ENCODE measurements around the gene PHLDB2.

The PHLDB2 gene

GRCh38 chr3:111926266-111926676, 67.2 kb downstream of the PHLDB2 start:
- Histone ChIP-seq H3K36me3 (ENCODE audit: control insufficient read depth, insufficient read depth, low read length) (no peaks in the 10 kb centered on the region), H4K8ac (ENCODE audit: low read depth, low read length) (no peak overlapping the region), H3K79me1 (ENCODE audit: low read length) (no peaks in the 10 kb centered on the region), H3K18ac (ENCODE audit: low read length) (no peak overlapping the region), H2AK5ac (ENCODE audit: low read length) (no peak overlapping the region), H3K4me1 (ENCODE audit: control insufficient read depth, low read depth, low read length) (no peaks in the 10 kb centered on the region), H3K4me3 (ENCODE audit: low read length) (no peak overlapping the region), H2BK15ac (replicated peaks; ENCODE audit: low read depth) (no peak overlapping the region), H3K9ac (ENCODE audit: low read length) (no peak overlapping the region), H4K5ac (ENCODE audit: low read length) (no peak overlapping the region), H3K79me2 (ENCODE audit: control insufficient read depth, insufficient read depth, low read length) (no peaks in the 10 kb centered on the region), H3K4ac (ENCODE audit: low read depth, low read length) (no peak overlapping the region), H3K27ac (ENCODE audit: low read depth, low read length) (no peak overlapping the region), H3K56ac (ENCODE audit: low read length) (no peak overlapping the region), H2BK120ac (ENCODE audit: low read depth, low read length) (no peak overlapping the region), H3K23ac (ENCODE audit: low read length) (no peak overlapping the region), H3K27me3 (ENCODE audit: insufficient read depth, low read length, poor library complexity) (no peaks in the 10 kb centered on the region), H3K4me2 (ENCODE audit: low read length) (no peak overlapping the region), H2BK5ac (ENCODE audit: low read length) (no peak overlapping the region)
- no CpG with 5 or more reads among the region's 3 CpGs for whole genome bisulfite sequencing (ENCODE audit: extremely low coverage, insufficient coverage, low lambda C conversion rate)
- DNase-seq: no peak

DNA sequence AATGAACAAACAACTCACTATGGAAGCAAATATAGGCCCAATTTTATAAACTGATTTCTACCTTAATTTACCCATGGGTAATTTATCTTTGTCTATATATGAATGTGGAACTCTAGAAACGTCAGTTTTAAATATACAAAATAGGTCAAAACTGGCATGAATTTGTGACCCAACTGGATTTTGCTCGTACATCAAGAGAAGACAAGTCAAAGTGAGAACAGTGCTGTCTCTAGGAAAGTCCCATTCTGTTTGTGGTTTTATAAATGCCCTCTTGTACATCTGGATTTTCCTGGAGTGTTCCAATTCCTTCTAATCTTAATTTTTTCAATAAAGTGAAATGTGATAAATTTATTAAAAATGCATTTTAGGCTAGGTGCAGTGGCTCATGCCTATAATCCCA, 69.5 kb downstream of the PHLDB2 start:
- Histone ChIP-seq H3K79me1 (ENCODE audit: low read length) (no peaks in the 10 kb centered on the region), H3K36me3 (ENCODE audit: control insufficient read depth, insufficient read depth, low read length) (no peaks in the 10 kb centered on the region), H3K27ac (ENCODE audit: low read depth, low read length) (no peak overlapping the region), H2BK120ac (ENCODE audit: low read depth, low read length) (no peak overlapping the region), H3K4me2 (ENCODE audit: low read length) (no peak overlapping the region), H3K4me3 (ENCODE audit: low read length) (no peak overlapping the region), H3K79me2 (ENCODE audit: control insufficient read depth, insufficient read depth, low read length) (no peaks in the 10 kb centered on the region), H3K4me1 (ENCODE audit: control insufficient read depth, low read depth, low read length) (no peaks in the 10 kb centered on the region), H3K23ac (ENCODE audit: low read length) (no peak overlapping the region), H3K9ac (ENCODE audit: low read length) (no peak overlapping the region), H2BK15ac (replicated peaks; ENCODE audit: low read depth) (no peak overlapping the region), H4K8ac (ENCODE audit: low read depth, low read length) (no peak overlapping the region), H3K18ac (ENCODE audit: low read length) (no peak overlapping the region), H2BK5ac (ENCODE audit: low read length) (no peak overlapping the region), H2AK5ac (ENCODE audit: low read length) (no peak overlapping the region), H3K27me3 (ENCODE audit: insufficient read depth, low read length, poor library complexity) (no peaks in the 10 kb centered on the region), H3K4ac (ENCODE audit: low read depth, low read length) (no peak overlapping the region), H3K56ac (ENCODE audit: low read length) (no peak overlapping the region), H4K5ac (ENCODE audit: low read length) (no peak overlapping the region)
- WGBS (ENCODE audit: extremely low coverage, insufficient coverage, low lambda C conversion rate): no CpG with 5 or more reads among the region's 2 CpGs
- no peak for DNase-seq

DNA sequence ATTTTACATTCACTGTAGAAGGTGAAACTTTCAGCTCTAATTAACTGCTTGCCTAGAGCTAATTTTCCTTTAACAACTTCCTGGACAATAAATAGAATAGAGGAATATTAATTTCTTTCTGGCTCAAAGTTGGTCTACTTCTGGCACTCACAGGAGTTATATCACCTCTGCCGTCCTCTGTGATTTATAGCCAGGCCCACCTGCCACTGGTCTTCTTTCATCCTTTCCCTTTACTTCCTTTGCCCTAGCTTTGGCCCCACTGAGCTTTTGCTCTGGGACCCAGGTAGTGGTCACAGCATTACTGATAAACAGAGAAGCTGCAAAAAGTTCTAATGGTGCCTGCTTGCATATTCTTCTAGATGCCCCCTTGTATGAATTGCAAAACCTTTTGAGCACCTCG, 70.4 kb downstream of the PHLDB2 start:
- Histone ChIP-seq H4K8ac (ENCODE audit: low read depth, low read length) (no peak overlapping the region), H3K18ac (ENCODE audit: low read length) (no peak overlapping the region), H3K23ac (ENCODE audit: low read length) (no peak overlapping the region), H3K4ac (ENCODE audit: low read depth, low read length) (no peak overlapping the region), H3K79me1 (ENCODE audit: low read length) (no peaks in the 10 kb centered on the region), H2BK5ac (ENCODE audit: low read length) (no peak overlapping the region), H2BK120ac (ENCODE audit: low read depth, low read length) (no peak overlapping the region), H3K9ac (ENCODE audit: low read length) (no peak overlapping the region), H3K4me3 (ENCODE audit: low read length) (no peak overlapping the region), H3K4me1 (ENCODE audit: control insufficient read depth, low read depth, low read length) (no peaks in the 10 kb centered on the region), H4K5ac (ENCODE audit: low read length) (no peak overlapping the region), H2AK5ac (ENCODE audit: low read length) (no peak overlapping the region), H3K27me3 (ENCODE audit: insufficient read depth, low read length, poor library complexity) (no peaks in the 10 kb centered on the region), H3K56ac (ENCODE audit: low read length) (no peak overlapping the region), H2BK15ac (replicated peaks; ENCODE audit: low read depth) (no peak overlapping the region), H3K27ac (ENCODE audit: low read depth, low read length) (no peak overlapping the region), H3K36me3 (ENCODE audit: control insufficient read depth, insufficient read depth, low read length) (no peaks in the 10 kb centered on the region), H3K4me2 (ENCODE audit: low read length) (no peak overlapping the region), H3K79me2 (ENCODE audit: control insufficient read depth, insufficient read depth, low read length) (no peaks in the 10 kb centered on the region)
- DNase-seq: no peak
- whole genome bisulfite sequencing (ENCODE audit: extremely low coverage, insufficient coverage, low lambda C conversion rate): no CpG with 5 or more reads among the region's 2 CpGs

DNA sequence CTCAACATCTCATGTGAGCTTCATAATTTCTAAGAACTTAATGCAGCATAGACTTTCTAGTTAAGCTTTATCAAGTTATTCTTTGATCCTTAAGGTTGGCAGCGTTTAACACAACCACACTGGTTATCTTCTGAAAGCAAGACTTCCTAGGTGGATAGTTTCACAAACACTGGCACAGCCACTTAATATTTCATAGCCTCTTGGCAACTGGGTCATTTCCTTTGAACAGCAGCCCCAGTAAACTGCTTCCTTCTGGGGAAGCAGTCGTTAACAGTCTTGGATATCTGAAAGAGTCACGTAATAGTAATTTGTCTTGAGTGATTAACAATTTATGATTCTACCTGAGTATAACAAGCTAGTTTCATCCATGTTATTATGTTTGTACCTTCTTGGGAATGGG, 73.9 kb downstream of the PHLDB2 start:
- no peaks in the 10 kb centered on the region for H3K79me1 ChIP-seq (ENCODE audit: low read length)
- no peaks in the 10 kb centered on the region for H3K79me2 ChIP-seq (ENCODE audit: control insufficient read depth, insufficient read depth, low read length)
- no peak overlapping the region for H4K8ac ChIP-seq (ENCODE audit: low read depth, low read length)
- H3K27ac ChIP-seq (ENCODE audit: low read depth, low read length): no peak overlapping the region
- no peaks in the 10 kb centered on the region for H3K36me3 ChIP-seq (ENCODE audit: control insufficient read depth, insufficient read depth, low read length)
- H2AK5ac ChIP-seq (ENCODE audit: low read length): no peak overlapping the region
- no peak overlapping the region for H3K4me3 ChIP-seq (ENCODE audit: low read length)
- no peak overlapping the region for H3K4ac ChIP-seq (ENCODE audit: low read depth, low read length)
- H3K4me1 ChIP-seq (ENCODE audit: control insufficient read depth, low read depth, low read length): no peaks in the 10 kb centered on the region
- no peak overlapping the region for H3K23ac ChIP-seq (ENCODE audit: low read length)
- no peak overlapping the region for H3K4me2 ChIP-seq (ENCODE audit: low read length)
- H3K56ac ChIP-seq (ENCODE audit: low read length): no peak overlapping the region
- no peak overlapping the region for H3K9ac ChIP-seq (ENCODE audit: low read length)
- no peak overlapping the region for H2BK15ac ChIP-seq (replicated peaks; ENCODE audit: low read depth)
- H2BK5ac ChIP-seq (ENCODE audit: low read length): no peak overlapping the region
- WGBS (ENCODE audit: extremely low coverage, insufficient coverage, low lambda C conversion rate): no CpG with 5 or more reads among the region's 3 CpGs
- no peaks in the 10 kb centered on the region for H3K27me3 ChIP-seq (ENCODE audit: insufficient read depth, low read length, poor library complexity)
- no peak overlapping the region for H3K18ac ChIP-seq (ENCODE audit: low read length)
- H4K5ac ChIP-seq (ENCODE audit: low read length): no peak overlapping the region
- H2BK120ac ChIP-seq (ENCODE audit: low read depth, low read length): no peak overlapping the region
- DNase-seq: no peak

DNA sequence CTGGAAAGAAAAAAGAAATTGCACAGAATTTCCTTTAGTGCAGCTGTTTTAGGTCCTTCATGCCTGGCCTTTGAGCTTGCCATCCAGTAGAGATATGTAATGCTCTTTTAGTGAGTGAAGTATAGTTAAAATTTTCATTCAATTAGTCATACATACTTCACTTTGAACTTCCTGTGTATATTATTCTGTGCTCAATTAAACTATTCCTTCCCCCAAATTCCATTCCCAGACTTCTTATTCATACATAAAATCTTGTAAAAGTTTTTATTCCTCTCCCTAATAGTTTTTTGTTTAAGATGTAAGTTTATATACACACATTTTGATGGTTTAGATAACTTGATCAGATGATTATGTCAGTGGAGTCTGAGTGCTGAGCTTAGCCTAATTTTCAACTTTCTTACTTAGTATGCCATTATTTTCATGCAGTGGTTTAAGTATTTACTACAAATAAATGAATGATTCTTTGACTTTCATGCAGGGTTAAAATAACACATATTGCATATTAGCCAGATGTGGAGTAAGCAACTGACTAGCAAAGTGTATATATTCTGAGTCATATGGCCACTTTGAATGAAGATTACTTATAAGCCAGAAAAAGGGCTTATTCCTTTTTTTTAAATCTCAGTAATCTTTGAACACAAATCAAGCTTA, 77.3 kb downstream of the PHLDB2 start:
- Histone ChIP-seq H3K23ac (ENCODE audit: low read length) (no peak overlapping the region), H2BK5ac (ENCODE audit: low read length) (no peak overlapping the region), H3K4me2 (ENCODE audit: low read length) (no peak overlapping the region), H3K4ac (ENCODE audit: low read depth, low read length) (no peak overlapping the region), H3K4me3 (ENCODE audit: low read length) (no peak overlapping the region), H3K56ac (ENCODE audit: low read length) (no peak overlapping the region), H4K5ac (ENCODE audit: low read length) (no peak overlapping the region), H3K27me3 (ENCODE audit: insufficient read depth, low read length, poor library complexity) (no peaks in the 10 kb centered on the region), H2BK120ac (ENCODE audit: low read depth, low read length) (no peak overlapping the region), H3K79me2 (ENCODE audit: control insufficient read depth, insufficient read depth, low read length) (no peaks in the 10 kb centered on the region), H3K79me1 (ENCODE audit: low read length) (no peaks in the 10 kb centered on the region), H3K36me3 (ENCODE audit: control insufficient read depth, insufficient read depth, low read length) (no peaks in the 10 kb centered on the region), H4K8ac (ENCODE audit: low read depth, low read length) (no peak overlapping the region), H3K4me1 (ENCODE audit: control insufficient read depth, low read depth, low read length) (no peaks in the 10 kb centered on the region), H3K9ac (ENCODE audit: low read length) (no peak overlapping the region), H2AK5ac (ENCODE audit: low read length) (no peak overlapping the region), H3K18ac (ENCODE audit: low read length) (no peak overlapping the region), H3K27ac (ENCODE audit: low read depth, low read length) (no peak overlapping the region), H2BK15ac (replicated peaks; ENCODE audit: low read depth) (no peak overlapping the region)
- no peak for DNase-seq

DNA sequence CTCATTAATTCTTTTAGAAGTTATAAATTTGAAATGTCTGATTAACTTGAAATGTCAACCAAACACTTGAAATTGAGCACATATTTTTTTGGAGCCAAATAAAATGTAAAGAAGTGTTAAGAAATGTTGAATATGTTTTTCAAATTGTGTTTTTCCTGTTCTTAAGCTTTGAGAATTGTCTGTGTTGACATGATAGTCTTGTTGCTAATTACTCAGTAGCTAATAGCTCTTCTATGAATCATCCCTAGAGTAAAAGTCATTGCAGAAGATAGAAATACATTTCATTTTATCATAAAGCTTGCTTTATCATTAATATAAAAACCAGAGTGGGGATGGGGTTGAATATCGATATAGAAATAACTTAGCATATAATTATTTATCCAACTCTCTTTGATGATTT, 77.9 kb downstream of the PHLDB2 start:
- Histone ChIP-seq H3K79me1 (ENCODE audit: low read length) (no peaks in the 10 kb centered on the region), H4K5ac (ENCODE audit: low read length) (no peak overlapping the region), H2BK15ac (replicated peaks; ENCODE audit: low read depth) (no peak overlapping the region), H3K4me1 (ENCODE audit: control insufficient read depth, low read depth, low read length) (no peaks in the 10 kb centered on the region), H3K4ac (ENCODE audit: low read depth, low read length) (no peak overlapping the region), H3K27me3 (ENCODE audit: insufficient read depth, low read length, poor library complexity) (no peaks in the 10 kb centered on the region), H3K18ac (ENCODE audit: low read length) (no peak overlapping the region), H3K36me3 (ENCODE audit: control insufficient read depth, insufficient read depth, low read length) (no peaks in the 10 kb centered on the region), H3K9ac (ENCODE audit: low read length) (no peak overlapping the region), H4K8ac (ENCODE audit: low read depth, low read length) (no peak overlapping the region), H2BK120ac (ENCODE audit: low read depth, low read length) (no peak overlapping the region), H3K79me2 (ENCODE audit: control insufficient read depth, insufficient read depth, low read length) (no peaks in the 10 kb centered on the region), H3K4me3 (ENCODE audit: low read length) (no peak overlapping the region), H3K4me2 (ENCODE audit: low read length) (no peak overlapping the region), H3K23ac (ENCODE audit: low read length) (no peak overlapping the region), H2AK5ac (ENCODE audit: low read length) (no peak overlapping the region), H3K27ac (ENCODE audit: low read depth, low read length) (no peak overlapping the region), H2BK5ac (ENCODE audit: low read length) (no peak overlapping the region), H3K56ac (ENCODE audit: low read length) (no peak overlapping the region)
- WGBS (ENCODE audit: extremely low coverage, insufficient coverage, low lambda C conversion rate): no CpG with 5 or more reads among the region's 1 CpG
- DNase-seq: no peak
